VCaP (cell line): ENCODE data around the gene KSR1.
"Not testable (repeated sequence)": the region's sequence is repeated elsewhere in the genome, so short reads cannot be mapped to it uniquely, and the experiment has no call there.

ENCODE experiments used
- H3K27ac ChIP-seq: fragments of 450-650 bp; 2 replicates; pipeline ENCODE4 v1.5.1; 2017
- TF ChIP-seq, protein P1 (sequence below): fragments of 450-650 bp; conservative IDR thresholded peaks from 2 replicates; pipeline ENCODE4 v1.5.1; 2017; ENCODE audit warnings: mild to moderate bottlenecking, moderate library complexity

The KSR1 gene

GRCh38 chr17:27621942-27622559 lies 165.8 kb downstream of the KSR1 start:
- H3K27ac ChIP-seq = no peak overlapping the region
- TF ChIP-seq, protein P1, sequence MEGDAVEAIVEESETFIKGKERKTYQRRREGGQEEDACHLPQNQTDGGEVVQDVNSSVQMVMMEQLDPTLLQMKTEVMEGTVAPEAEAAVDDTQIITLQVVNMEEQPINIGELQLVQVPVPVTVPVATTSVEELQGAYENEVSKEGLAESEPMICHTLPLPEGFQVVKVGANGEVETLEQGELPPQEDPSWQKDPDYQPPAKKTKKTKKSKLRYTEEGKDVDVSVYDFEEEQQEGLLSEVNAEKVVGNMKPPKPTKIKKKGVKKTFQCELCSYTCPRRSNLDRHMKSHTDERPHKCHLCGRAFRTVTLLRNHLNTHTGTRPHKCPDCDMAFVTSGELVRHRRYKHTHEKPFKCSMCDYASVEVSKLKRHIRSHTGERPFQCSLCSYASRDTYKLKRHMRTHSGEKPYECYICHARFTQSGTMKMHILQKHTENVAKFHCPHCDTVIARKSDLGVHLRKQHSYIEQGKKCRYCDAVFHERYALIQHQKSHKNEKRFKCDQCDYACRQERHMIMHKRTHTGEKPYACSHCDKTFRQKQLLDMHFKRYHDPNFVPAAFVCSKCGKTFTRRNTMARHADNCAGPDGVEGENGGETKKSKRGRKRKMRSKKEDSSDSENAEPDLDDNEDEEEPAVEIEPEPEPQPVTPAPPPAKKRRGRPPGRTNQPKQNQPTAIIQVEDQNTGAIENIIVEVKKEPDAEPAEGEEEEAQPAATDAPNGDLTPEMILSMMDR = no peak

DNA sequence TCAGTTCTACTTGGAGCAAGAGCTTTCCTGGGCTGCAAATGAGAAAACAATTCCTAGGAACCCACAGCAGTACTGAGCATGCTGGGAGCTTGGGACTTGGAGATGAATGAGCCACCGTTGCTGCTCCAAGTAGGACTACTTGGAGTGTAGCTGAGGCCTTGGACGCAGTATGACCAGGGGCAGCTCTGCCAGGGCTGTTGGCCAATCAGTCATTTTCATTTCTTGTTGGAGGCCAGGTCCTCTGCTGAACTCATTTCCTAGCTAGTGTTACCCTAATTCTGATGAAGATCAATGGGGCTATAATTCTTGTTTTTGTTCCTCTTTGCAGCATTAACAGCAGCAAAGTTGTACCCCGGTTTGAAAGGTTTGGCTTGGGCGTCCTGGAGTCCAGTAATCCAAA lies 166.7 kb downstream of the KSR1 start:
- TF ChIP-seq, protein P1 = no peak
- no peak overlapping the region for H3K27ac ChIP-seq

GRCh38 chr17:27623614-27624013 lies 167.4 kb downstream of the KSR1 start:
- H3K27ac ChIP-seq = no peak overlapping the region
- TF ChIP-seq, protein P1 = no peak

DNA sequence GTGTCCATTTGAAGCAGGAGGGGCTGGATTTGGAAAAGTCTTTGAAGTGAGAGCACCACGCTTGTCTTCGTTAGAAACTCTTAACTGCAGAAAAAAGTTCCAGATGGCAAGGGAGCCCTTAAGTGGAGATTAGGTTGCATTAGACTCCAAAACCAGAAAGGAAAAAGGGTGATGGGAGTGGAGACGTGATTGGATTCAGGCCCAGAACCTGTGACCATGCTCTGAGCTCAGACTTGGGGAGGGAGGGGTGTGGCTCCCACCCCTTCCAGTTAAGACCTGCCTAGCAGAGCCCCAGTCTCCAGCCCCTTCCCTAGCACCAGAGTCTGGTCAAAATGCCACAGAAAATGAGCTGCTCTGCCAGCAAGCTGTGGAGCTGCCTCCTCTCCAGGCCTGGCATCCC lies 168.3 kb downstream of the KSR1 start:
- H3K27ac ChIP-seq = no peak overlapping the region
- TF ChIP-seq, protein P1 = no peak

GRCh38 chr17:27625856-27626255 lies 169.6 kb downstream of the KSR1 start:
- TF ChIP-seq, protein P1 = no peak
- H3K27ac ChIP-seq = no peak overlapping the region

- TF ChIP-seq, protein P1 = no peak
Observed at GRCh38 chr17:27627514-27627913, 171.3 kb downstream of the KSR1 start.

GRCh38 chr17:27628376-27628775 lies 172.1 kb downstream of the KSR1 start:
- H3K27ac ChIP-seq = no peak overlapping the region
- TF ChIP-seq, protein P1 = no peak

More at GRCh38 chr17:27627514-27627913, 171.3 kb downstream of the KSR1 start:
- no peak overlapping the region for H3K27ac ChIP-seq

GRCh38 chr17:27629260-27629659 lies 173.0 kb downstream of the KSR1 start:
- H3K27ac ChIP-seq = not testable (repeated sequence)
